Sigmoid colon (tissue), 7 donors: Measurements from ENCODE around the gene FAM98C. TPM values are rescaled to one million over a fixed set of nuclear protein-coding genes. Genes with fewer than 3 reads are reported as not detected.

Source experiments
- DNase-seq: peaks from one replicate; pipeline ENCODE4 v3.0.0-alpha.2; 2019
- H3K27ac ChIP-seq, 4 donors: fragments of 200-600 bp; sonication (generic); one replicate each; pipeline ENCODE4 v1.5.1; 2016 to 2019; ENCODE audit warnings: mild to moderate bottlenecking in 1 of 4
- H3K27me3 ChIP-seq, 3 donors: fragments of 200-600 bp; sonication (generic); one replicate each; pipeline ENCODE4 v1.5.1; 2019; ENCODE audit warnings: mild to moderate bottlenecking in 1 of 3
- H3K36me3 ChIP-seq, 4 donors: fragments of 200-600 bp; sonication (generic); one replicate each; pipeline ENCODE4 v1.5.1; 2016 to 2019
- H3K4me1 ChIP-seq, 4 donors: fragments of 200-600 bp; sonication (generic); one replicate each; pipeline ENCODE4 v1.5.1; 2017 to 2019
- H3K4me3 ChIP-seq, 4 donors: fragments of 200-600 bp; sonication (generic); one replicate each; pipeline ENCODE4 v1.5.1; 2017 to 2019; ENCODE audit warnings: mild to moderate bottlenecking in 2 of 4, moderate library complexity in 1 of 4
- H3K9me3 ChIP-seq, 4 donors: fragments of 200-600 bp in 3 of 4; sonication (generic) in 3 of 4; one replicate each; pipeline versions ENCODE4 v1.5.1 to v1.6.1; 2013 to 2019
- CTCF ChIP-seq, 4 experiments: fragments of 450-650 bp in 3 of 4; fragments of 200-600 bp in 1 of 4; IDR thresholded peaks; one replicate each; pipeline ENCODE4 v1.5.1; 2016 to 2019; ENCODE audit warnings: antibody characterized with exemption in 4 of 4, mild to moderate bottlenecking in 3 of 4, moderate library complexity in 2 of 4
- EP300 ChIP-seq, 4 donors: sonication (generic); formaldehyde crosslinking; IDR thresholded peaks; one replicate each; pipeline ENCODE4 v1.6.1; 2017; ENCODE audit warnings: antibody characterized with exemption in 4 of 4
- POLR2A ChIP-seq, 2 donors: fragments of 450-650 bp; IDR thresholded peaks; one replicate each; pipeline ENCODE4 v1.6.1; 2016; ENCODE audit warnings: antibody characterized with exemption in 2 of 2, mild to moderate bottlenecking in 2 of 2, moderate library complexity in 2 of 2
- POLR2AphosphoS5 ChIP-seq, 4 donors: sonication (generic); formaldehyde crosslinking; IDR thresholded peaks; one replicate each; pipeline ENCODE4 v1.6.1; 2017; ENCODE audit warnings: antibody characterized with exemption in 4 of 4
- WGBS, 2 donors: extraction: QIAGEN DNeasy Blood & Tissue Kit; methylation state at CpG; one replicate each; pipeline ENCODE4 v1.1.7; 2013; 5-methylcytosine and 5-hydroxymethylcytosine counted together
- intact Hi-C: fragments of 100-400 bp; cut with DNase I; formaldehyde crosslinking; loops from one replicate; pipeline ENCODE4 v1.15.1; 2023
- polyA plus RNA-seq, 3 donors: library from polyadenylated mRNA; stranded (reverse); fragments of 200-250 nt; gene quantifications; one replicate each; pipeline ENCODE4 v1.2.3, GENCODE V29; 2013
- total RNA-seq, 4 donors: library from RNA; depleted of rRNA; stranded (reverse); fragments of >200 nt; gene quantifications; one replicate each; pipeline ENCODE4 v1.1.0, GENCODE V29; 2016
- donor health status: healthy with polysubstance abuse.
- donor health status: Bipolar disorder and iron deficiency.
- donor health status: healthy.

FAM98C gene
- total and polyA plus RNA-seq, 7 donors: 17.2 to 30.0 (median 26.1) TPM

- WGBS, 2 donors: 59 to 76% methylated on average over 12 of the region's 12 CpGs
- DNase-seq: no peak
- Histone ChIP-seq H3K27me3 (peaks cover 5 to 55% (median 33%) of the 10 kb centered on the region in 3 donors), H3K4me3 (no peak overlapping the region), H3K4me1 (peaks cover 2 to 12% (median 10%) of the 10 kb centered on the region in 4 donors), H3K9me3 (no peaks in the 10 kb centered on the region), H3K27ac (no peak overlapping the region), H3K36me3 (no peaks in the 10 kb centered on the region)
- intact Hi-C loops: no loop called here
- TF ChIP-seq POLR2AphosphoS5 (IDR thresholded peaks at IDR 0.05) (no peak), EP300 (IDR thresholded peaks at IDR 0.05) (no peak), CTCF (IDR thresholded peaks at IDR 0.05) (no peak), POLR2A (IDR thresholded peaks at IDR 0.05) (no peak)
These were observed 35.9 kb upstream of the FAM98C start for GRCh38 chr19:38367041-38367440.

DNA sequence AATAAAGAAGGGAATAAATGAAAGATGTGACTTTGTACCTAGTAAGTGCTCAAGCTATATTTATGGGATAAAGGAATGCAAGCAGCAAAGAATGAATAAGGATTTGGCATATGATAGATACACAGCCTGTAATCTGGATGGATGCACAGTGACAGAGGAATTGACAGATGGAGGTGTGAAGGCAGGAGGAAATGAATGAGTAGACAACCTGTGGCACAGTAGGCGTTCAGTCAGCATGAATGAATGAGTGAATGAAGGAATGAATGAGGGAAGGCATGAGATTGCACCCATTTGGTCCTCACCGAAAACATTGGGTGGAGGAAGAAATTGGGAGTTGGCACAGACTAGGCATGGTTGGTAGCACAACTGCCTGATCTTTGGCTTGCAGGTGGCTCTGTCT, 33.3 kb upstream of the FAM98C start:
- TF ChIP-seq POLR2A (IDR thresholded peaks at IDR 0.05) (no peak), CTCF (IDR thresholded peaks at IDR 0.05) (no peak)
- Histone ChIP-seq H3K36me3 (no peaks in the 10 kb centered on the region), H3K4me3 (no peak overlapping the region), H3K9me3 (no peaks in the 10 kb centered on the region), H3K27me3 (peaks cover 0 to 40% (median 15%) of the 10 kb centered on the region in 3 donors), H3K27ac (no peak overlapping the region), H3K4me1 (no peaks in the 10 kb centered on the region)
- intact Hi-C loops: no loop called here
- no peak for DNase-seq
- 96% methylated on average over 2 of the region's 2 CpGs for WGBS, 2 donors

GRCh38 chr19:38370299-38370698, 32.6 kb upstream of the FAM98C start:
- intact Hi-C loops: no loop called here
- Histone ChIP-seq H3K4me1 (peaks cover 0 to 3% (median 3%) of the 10 kb centered on the region in 4 donors), H3K27me3 (peaks cover 0 to 33% (median 12%) of the 10 kb centered on the region in 3 donors), H3K4me3 (no peak overlapping the region), H3K36me3 (no peaks in the 10 kb centered on the region), H3K9me3 (no peaks in the 10 kb centered on the region), H3K27ac (no peak overlapping the region)
- no peak for DNase-seq
- TF ChIP-seq CTCF (IDR thresholded peaks at IDR 0.05): no peak
- TF ChIP-seq EP300 (IDR thresholded peaks at IDR 0.05): no peak
- no peak for TF ChIP-seq POLR2AphosphoS5 (IDR thresholded peaks at IDR 0.05)
- no peak for TF ChIP-seq POLR2A (IDR thresholded peaks at IDR 0.05)
- WGBS, 2 donors: 62 to 73% methylated on average over 12 of the region's 12 CpGs

GRCh38 chr19:38371081-38371480, 31.8 kb upstream of the FAM98C start:
- peaks cover 0 to 27% (median 12%) of the 10 kb centered on the region in 3 donors for H3K27me3 ChIP-seq
- peaks cover 0 to 11% (median 10%) of the 10 kb centered on the region in 4 donors for H3K4me1 ChIP-seq
- DNase-seq: no peak
- H3K36me3 ChIP-seq: peaks cover 0 to 2% (median under 1%) of the 10 kb centered on the region in 4 donors
- H3K27ac ChIP-seq: no peak overlapping the region
- H3K4me3 ChIP-seq: no peak overlapping the region
- TF ChIP-seq POLR2AphosphoS5 (IDR thresholded peaks at IDR 0.05) (no peak), POLR2A (IDR thresholded peaks at IDR 0.05) (no peak), EP300 (IDR thresholded peaks at IDR 0.05) (no peak), CTCF (IDR thresholded peaks at IDR 0.05) (no peak)
- 76 to 87% methylated on average over 6 of the region's 6 CpGs for WGBS, 2 donors
- intact Hi-C loops: no loop called here
- no peaks in the 10 kb centered on the region for H3K9me3 ChIP-seq

DNA sequence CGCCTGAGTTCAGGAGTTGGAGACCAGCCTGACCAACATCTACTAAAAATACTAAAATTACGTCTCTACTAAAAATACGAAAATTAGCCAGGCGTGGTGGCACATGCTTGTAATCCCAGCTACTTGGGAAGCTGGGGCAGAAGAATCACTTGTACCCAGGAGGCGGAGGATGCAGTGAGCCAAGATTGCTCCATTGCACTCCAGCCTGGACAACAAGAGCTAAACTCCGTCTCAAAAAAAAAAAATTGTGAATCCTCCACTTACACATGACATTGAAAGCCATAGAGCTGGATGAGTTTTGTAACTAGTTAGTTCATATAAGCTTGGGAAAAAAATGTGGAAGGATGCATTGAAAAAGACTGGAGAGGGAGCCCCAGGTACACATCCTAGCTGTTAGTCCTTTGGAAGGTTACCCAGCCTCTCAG, 29.0 kb upstream of the FAM98C start:
- WGBS, 2 donors: 62 to 76% methylated on average over 6 of the region's 6 CpGs
- intact Hi-C loops: loop anchor here (1.0 kb wide), 1 partner anchor 38 kb away; no protein-coding TSS in a partner anchor
- H3K4me3 ChIP-seq: peak overlapping the region; percentile 4 to 77 (median 74)

More for the DNA sequence above, 29.0 kb upstream of the FAM98C start:
- no peak for TF ChIP-seq POLR2AphosphoS5 (IDR thresholded peaks at IDR 0.05)
- TF ChIP-seq POLR2A (IDR thresholded peaks at IDR 0.05): no peak
- TF ChIP-seq CTCF (IDR thresholded peaks at IDR 0.05): no peak
- TF ChIP-seq EP300 (IDR thresholded peaks at IDR 0.05): no peak
- no peak for DNase-seq
- Histone ChIP-seq H3K27ac (peak overlapping the region; percentile 86 to 93 (median 90)), H3K36me3 (peaks cover 5 to 27% (median 12%) of the 10 kb centered on the region in 4 donors), H3K27me3 (peaks cover 0 to 3% (median 0%) of the 10 kb centered on the region in 3 donors), H3K9me3 (no peaks in the 10 kb centered on the region), H3K4me1 (peaks cover 0 to 26% (median 22%) of the 10 kb centered on the region in 4 donors)
